K562 (cell line): ENCODE results near the gene CHST10. TPM values are rescaled to one million over a fixed set of nuclear protein-coding genes. Genes with fewer than 3 reads are reported as not detected.
A peak's percentile ranks its signal among the peaks of the same experiment; 100 is the strongest.

Experiments
- ATAC-seq: fragments of 200-7000 bp; cut with Tn5 transposase; 3 replicates; pipeline ENCODE4 v1.9.1; 2020; ENCODE audit warnings: moderate library complexity
- BruUV-seq: library from RNA; stranded (reverse); fragments of 400-500 nt; replicated peaks from 2 replicates; lab custom pipeline; 2021; lab: Mats Ljungman, UMichigan
- CTCF ChIA-PET: fragments of 300-600 bp; formaldehyde crosslinking; extraction: SDS; loops from one replicate; lab custom pipeline; 2021; ENCODE audit warnings: low intra/inter-chr PET ratio; lab: Yijun Ruan, JAX
- POLR2A ChIA-PET: fragments of 300-600, 350-650 bp; sonication (Branson Sonifier 250); formaldehyde crosslinking; extraction: SDS; loops from one replicate; lab custom pipeline; 2021; ENCODE audit warnings: antibody characterized with exemption, inconsistent platforms; lab: Yijun Ruan, JAX
- DNase-seq, 4 experiments: peaks; one replicate each; pipeline versions ENCODE4 v3.0.0 to v3.0.0-alpha.2; 2011 to 2018; ENCODE audit warnings: low spot score in 3 of 4, mixed read lengths in 3 of 4; ENCODE audit errors: extremely low read depth in 1 of 4
- FAIRE-seq: peaks from 2 replicates; lab custom pipeline; 2011; peaks lifted over from hg19 to GRCh38; lab: Jason Lieb, UNC
- H2AFZ ChIP-seq: 2 replicates; pipeline ENCODE4 v1.6.0; 2011; ENCODE audit warnings: low read depth, low read length, control low read depth, inconsistent platforms
- H3K27ac ChIP-seq: fragments of 200-600 bp; 3 replicates; pipeline ENCODE4 v1.8.0; 2011; ENCODE audit warnings: low read depth, mild to moderate bottlenecking, control low read depth, inconsistent platforms, low read length, moderate library complexity, mixed read lengths; ENCODE audit errors: extremely low read depth
- H3K27me3 ChIP-seq, 2 experiments: fragments of 300-600 bp in 1 of 2; 2 replicates in 1 of 2; 3 replicates in 1 of 2; pipeline versions ENCODE4 v1.6.0 to v1.8.0; 2011; ENCODE audit warnings: inconsistent platforms in 2 of 2, low read length in 2 of 2, mild to moderate bottlenecking in 1 of 2, mixed read lengths in 1 of 2, moderate library complexity in 1 of 2; ENCODE audit not compliant: control insufficient read depth in 2 of 2, insufficient read depth in 2 of 2
- H3K36me3 ChIP-seq: fragments of 300-600 bp; 3 replicates; pipeline ENCODE4 v1.8.0; 2011; ENCODE audit warnings: mild to moderate bottlenecking, low read length, inconsistent platforms; ENCODE audit not compliant: control insufficient read depth, insufficient read depth
- H3K4me1 ChIP-seq, 2 experiments: fragments of 200-600 bp in 1 of 2; replicated peaks in 1 of 2; 2 replicates in 1 of 2; 3 replicates in 1 of 2; pipeline versions ENCODE4 v1.5.1 to v1.8.0; 2011; ENCODE audit warnings: inconsistent platforms in 2 of 2, low read length in 2 of 2, mild to moderate bottlenecking in 1 of 2, mixed read lengths in 1 of 2, moderate library complexity in 1 of 2; ENCODE audit not compliant: control insufficient read depth in 2 of 2, insufficient read depth in 2 of 2
- H3K4me2 ChIP-seq: 2 replicates; pipeline ENCODE4 v1.6.1; 2011; ENCODE audit warnings: low read length, control low read depth, inconsistent platforms, mixed read lengths; ENCODE audit not compliant: insufficient read depth
- H3K4me3 ChIP-seq: fragments of 200-600 bp; sonication (generic), shearing (Covaris generic); 2 replicates; pipeline ENCODE4 v1.5.1; 2016; ENCODE audit warnings: control low read depth, inconsistent platforms
- H3K79me2 ChIP-seq: fragments of 200-600 bp; 3 replicates; pipeline ENCODE4 v1.8.0; 2011; ENCODE audit warnings: low read length, inconsistent platforms; ENCODE audit not compliant: control insufficient read depth, insufficient read depth
- H3K9ac ChIP-seq, 2 experiments: 2 replicates each; pipeline versions ENCODE4 v1.6.0 to v1.6.1; 2011; ENCODE audit warnings: low read depth in 2 of 2, low read length in 2 of 2, control low read depth in 1 of 2, inconsistent platforms in 1 of 2, mild to moderate bottlenecking in 1 of 2, mixed read lengths in 1 of 2; ENCODE audit not compliant: insufficient read depth in 1 of 2
- H3K9me1 ChIP-seq: one replicate; pipeline ENCODE4 v1.6.0; 2011; ENCODE audit warnings: inconsistent platforms, mild to moderate bottlenecking, low read length, moderate library complexity; ENCODE audit not compliant: control insufficient read depth, insufficient read depth
- H3K9me3 ChIP-seq: replicated peaks from 2 replicates; pipeline ENCODE4 v1.5.1; 2011; ENCODE audit warnings: low read depth, low read length, inconsistent platforms; ENCODE audit not compliant: control insufficient read depth, insufficient read depth
- H4K20me1 ChIP-seq: replicated peaks from 2 replicates; pipeline ENCODE4 v1.6.1; 2011; ENCODE audit warnings: low read length, inconsistent platforms, mixed read lengths; ENCODE audit not compliant: control insufficient read depth, insufficient read depth
- CBFB ChIP-seq: sonication (generic); formaldehyde crosslinking; IDR thresholded peaks from 2 replicates; pipeline ENCODE4 v1.4.0; 2020; ENCODE audit warnings: mild to moderate bottlenecking, missing genetic modification reagents
- HBP1 ChIP-seq: fragments of 450-650 bp; formaldehyde crosslinking; IDR thresholded peaks from 2 replicates; pipeline ENCODE4 v1.4.0; 2022; ENCODE audit warnings: missing genetic modification characterization
- SRSF1 ChIP-seq: fragments of 200-400 bp; formaldehyde crosslinking; IDR thresholded peaks from 2 replicates; pipeline ENCODE4 v1.6.1; 2017; ENCODE audit warnings: mild to moderate bottlenecking, low read depth, low read length, moderate library complexity
- STAG1 ChIP-seq: sonication (generic); formaldehyde crosslinking; IDR thresholded peaks from 2 replicates; pipeline ENCODE4 v1.5.0; 2020; ENCODE audit warnings: missing genetic modification reagents, borderline replicate concordance
- ZFP30 ChIP-seq: fragments of 250-450 bp; sonication (Bioruptor Pico); IDR thresholded peaks from 2 replicates; pipeline ENCODE4 v1.8.0; 2022; ENCODE audit warnings: moderate library complexity, mild to moderate bottlenecking, inconsistent platforms, borderline replicate concordance
- ZNF79 ChIP-seq: fragments of 250-450 bp; sonication (Bioruptor Pico); IDR thresholded peaks from 2 replicates; pipeline ENCODE4 v1.4.0; 2020; ENCODE audit warnings: low read depth, mild to moderate bottlenecking, moderate library complexity
- WGBS: fragments of 100-300 bp; shearing (Covaris generic); methylation state at CpG from one replicate; pipeline ENCODE4 v1.1.6; 2016; ENCODE audit warnings: low coverage, mixed read lengths; ENCODE audit not compliant: insufficient coverage; ENCODE audit errors: missing lambda C conversion rate; 5-methylcytosine and 5-hydroxymethylcytosine counted together
- in situ Hi-C: fragments of 300-500 bp; cut with MboI; formaldehyde crosslinking; loops from 4 replicates; pipeline ENCODE4 v1.15.0; 2018; ENCODE audit warnings: inconsistent platforms, mixed read lengths
- intact Hi-C: fragments of 100-400 bp; cut with micrococcal nuclease; formaldehyde crosslinking; loops from 2 replicates; pipeline ENCODE4 v1.14.2; 2022
- polyA plus RNA-seq, 8 experiments: library from polyadenylated mRNA; depleted of rRNA in 4 of 8; stranded (reverse) in 5 of 8; unstranded in 3 of 8; fragments of >200 nt; fragmentation: Nextera tagmentation in 2 of 8; fragmentation: Illumina TruSeq in 1 of 8; extraction: Ambion mirVana in 2 of 8; extraction: Trizol in 1 of 8; gene quantifications; 2 replicates each; pipeline versions ENCODE4 v1.2.1 to v1.2.3, GENCODE V29; 2011 to 2014; ENCODE audit warnings: inconsistent platforms in 1 of 8, missing spikeins in 1 of 8
- total RNA-seq, 7 experiments: library from RNA; depleted of rRNA in 6 of 7; stranded (reverse); fragments of >200 nt in 6 of 7; fragmentation: Illumina TruSeq in 2 of 7; extraction: Trizol in 2 of 7; gene quantifications; 2 replicates each; pipeline versions ENCODE4 v1.2.1 to v1.2.3, GENCODE V29; 2011 to 2021; ENCODE audit warnings: low replicate concordance in 1 of 7
- TF ChIP-seq, protein P1 (sequence below): fragments of 450-650 bp; formaldehyde crosslinking; IDR thresholded peaks from 2 replicates; pipeline ENCODE4 v1.4.0; 2020; ENCODE audit warnings: mild to moderate bottlenecking, moderate library complexity
- TF ChIP-seq, protein P2 (sequence below), 2 experiments: fragments of 450-650 bp; formaldehyde crosslinking in 1 of 2; IDR thresholded peaks; 2 replicates each; pipeline versions ENCODE4 v1.4.0 to v1.6.1; 2014 to 2020; ENCODE audit warnings: mild to moderate bottlenecking in 2 of 2, borderline replicate concordance in 1 of 2, low read depth in 1 of 2

Gene CHST10
- total and polyA plus RNA-seq, 9 of the 15 experiments (the other 6 are each of a cell fraction or from before 2014, with no cell fraction given), result 1.3 to 30.9 (median 19.3) TPM

DNA sequence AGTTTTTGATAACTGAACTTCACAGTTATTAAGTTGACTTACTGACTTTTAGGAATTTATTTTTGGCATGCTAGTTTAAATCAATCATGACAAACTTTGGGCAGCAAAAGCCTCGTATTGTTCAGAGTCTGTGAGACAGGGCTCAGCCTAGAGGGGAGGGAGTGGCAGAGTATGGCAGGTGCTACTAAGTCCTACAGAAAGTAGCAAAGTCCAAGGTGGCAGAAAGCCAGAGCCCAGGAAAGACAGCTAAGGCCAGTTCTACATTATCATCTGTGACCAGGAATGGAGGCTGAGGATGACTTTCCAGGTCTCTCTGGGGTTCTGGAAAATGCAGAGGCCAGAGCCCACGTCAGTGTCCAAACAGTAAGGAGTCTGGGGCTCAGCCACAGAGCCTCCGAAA lies 34.2 kb downstream of the CHST10 start (continued):
- TF ChIP-seq HBP1, result no peak

- DNase-seq (peak; percentile 66 to 90 (median 71)), FAIRE-seq (peak; percentile 88), ATAC-seq (peak; percentile 96)
- 2% methylated on average over 4 of the region's 4 CpGs for WGBS
- H2AFZ ChIP-seq, result peak overlapping the region; percentile 61
- no peak overlapping the region for H3K4me3 ChIP-seq
- H3K27ac ChIP-seq, result no peak overlapping the region
- intact Hi-C loops (loop anchor here (1.0 to 5.0 kb wide), 2 partner anchors 59 to 118 kb away; partner anchors contain the start of gene LONRF2), in situ Hi-C loops (loop anchor here (5.0 to 25.0 kb wide), 2 partner anchors 119 to 819 kb away; no protein-coding TSS in a partner anchor)
- H3K9me3 ChIP-seq, result no peaks in the 10 kb centered on the region
- no peaks in the 10 kb centered on the region for H4K20me1 ChIP-seq
- H3K9ac ChIP-seq, result no peak overlapping the region
- H3K9me1 ChIP-seq, result no peaks in the 10 kb centered on the region
- BruUV-seq, result no TSS peak
- H3K27me3 ChIP-seq, result no peaks in the 10 kb centered on the region
- H3K4me2 ChIP-seq, result no peak overlapping the region
- H3K36me3 ChIP-seq, result no peaks in the 10 kb centered on the region
- ChIA-PET CTCF (interaction anchor here (0.5 to 4.6 kb wide), 7 partner anchors 30 to 1043 kb away, joined by 3 to 66 read pairs (median 4); no protein-coding TSS in a partner anchor), POLR2A (interaction anchor here (0.7 to 1.3 kb wide), 7 partner anchors 9 to 135 kb away, joined by 3 to 11 read pairs (median 3); no protein-coding TSS in a partner anchor)
- H3K79me2 ChIP-seq, result no peaks in the 10 kb centered on the region
- no peaks in the 10 kb centered on the region; a peak in 1 of 5 replicates for H3K4me1 ChIP-seq
- TF ChIP-seq, protein P1, sequence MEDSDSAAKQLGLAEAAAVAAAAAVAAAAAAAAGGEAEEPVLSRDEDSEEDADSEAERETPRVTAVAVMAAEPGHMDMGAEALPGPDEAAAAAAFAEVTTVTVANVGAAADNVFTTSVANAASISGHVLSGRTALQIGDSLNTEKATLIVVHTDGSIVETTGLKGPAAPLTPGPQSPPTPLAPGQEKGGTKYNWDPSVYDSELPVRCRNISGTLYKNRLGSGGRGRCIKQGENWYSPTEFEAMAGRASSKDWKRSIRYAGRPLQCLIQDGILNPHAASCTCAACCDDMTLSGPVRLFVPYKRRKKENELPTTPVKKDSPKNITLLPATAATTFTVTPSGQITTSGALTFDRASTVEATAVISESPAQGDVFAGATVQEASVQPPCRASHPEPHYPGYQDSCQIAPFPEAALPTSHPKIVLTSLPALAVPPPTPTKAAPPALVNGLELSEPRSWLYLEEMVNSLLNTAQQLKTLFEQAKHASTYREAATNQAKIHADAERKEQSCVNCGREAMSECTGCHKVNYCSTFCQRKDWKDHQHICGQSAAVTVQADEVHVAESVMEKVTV (CRISPR knock-in tag), result peak; percentile 91
- TF ChIP-seq, protein P2, sequence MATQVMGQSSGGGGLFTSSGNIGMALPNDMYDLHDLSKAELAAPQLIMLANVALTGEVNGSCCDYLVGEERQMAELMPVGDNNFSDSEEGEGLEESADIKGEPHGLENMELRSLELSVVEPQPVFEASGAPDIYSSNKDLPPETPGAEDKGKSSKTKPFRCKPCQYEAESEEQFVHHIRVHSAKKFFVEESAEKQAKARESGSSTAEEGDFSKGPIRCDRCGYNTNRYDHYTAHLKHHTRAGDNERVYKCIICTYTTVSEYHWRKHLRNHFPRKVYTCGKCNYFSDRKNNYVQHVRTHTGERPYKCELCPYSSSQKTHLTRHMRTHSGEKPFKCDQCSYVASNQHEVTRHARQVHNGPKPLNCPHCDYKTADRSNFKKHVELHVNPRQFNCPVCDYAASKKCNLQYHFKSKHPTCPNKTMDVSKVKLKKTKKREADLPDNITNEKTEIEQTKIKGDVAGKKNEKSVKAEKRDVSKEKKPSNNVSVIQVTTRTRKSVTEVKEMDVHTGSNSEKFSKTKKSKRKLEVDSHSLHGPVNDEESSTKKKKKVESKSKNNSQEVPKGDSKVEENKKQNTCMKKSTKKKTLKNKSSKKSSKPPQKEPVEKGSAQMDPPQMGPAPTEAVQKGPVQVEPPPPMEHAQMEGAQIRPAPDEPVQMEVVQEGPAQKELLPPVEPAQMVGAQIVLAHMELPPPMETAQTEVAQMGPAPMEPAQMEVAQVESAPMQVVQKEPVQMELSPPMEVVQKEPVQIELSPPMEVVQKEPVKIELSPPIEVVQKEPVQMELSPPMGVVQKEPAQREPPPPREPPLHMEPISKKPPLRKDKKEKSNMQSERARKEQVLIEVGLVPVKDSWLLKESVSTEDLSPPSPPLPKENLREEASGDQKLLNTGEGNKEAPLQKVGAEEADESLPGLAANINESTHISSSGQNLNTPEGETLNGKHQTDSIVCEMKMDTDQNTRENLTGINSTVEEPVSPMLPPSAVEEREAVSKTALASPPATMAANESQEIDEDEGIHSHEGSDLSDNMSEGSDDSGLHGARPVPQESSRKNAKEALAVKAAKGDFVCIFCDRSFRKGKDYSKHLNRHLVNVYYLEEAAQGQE (IDR thresholded peaks at IDR 0.05; ENCODE audit: borderline replicate concordance), result peak; percentile 92
- TF ChIP-seq, protein P2 (CRISPR knock-in tag; IDR thresholded peaks at IDR 0.05; ENCODE audit: low read depth), result no peak
- no peak for TF ChIP-seq CBFB (CRISPR knock-in tag)
- TF ChIP-seq ZFP30, result no peak
- no peak for TF ChIP-seq ZNF79
- TF ChIP-seq STAG1, result peak; percentile 59; the same call in 1 of the 2 replicates
- no peak for TF ChIP-seq SRSF1
These were observed 36.2 kb downstream of the CHST10 start for GRCh38 chr2:100381240-100381639.
